T-cell (primary cell): ENCODE results near the gene ST7. TPM values are rescaled to one million over a fixed set of nuclear protein-coding genes. Genes with fewer than 3 reads are reported as not detected.

Experiments
- ATAC-seq, 4 experiments: fragments of 200-7000 bp in 3 of 4; fragments of 150-1000 bp in 1 of 4; cut with Tn5 transposase; replicated peaks in 1 of 4; 1 replicate in 3 of 4; 2 replicates in 1 of 4; pipeline ENCODE4 v1.10.0; 2021; ENCODE audit warnings: moderate library complexity in 3 of 4, mild to moderate bottlenecking in 2 of 4, moderate number of reproducible peaks in 1 of 4
- CTCF ChIA-PET, 2 donors: fragments of 300-600 bp; sonication (Branson Sonifier 250); formaldehyde crosslinking; loops; one replicate each; lab custom pipeline; 2022; ENCODE audit warnings: antibody characterized with exemption in 2 of 2; lab: Charles Lee
- POLR2A ChIA-PET, 2 donors: fragments of 300-600 bp; sonication (Branson Sonifier 250); formaldehyde crosslinking; loops; one replicate each; lab custom pipeline; 2022; ENCODE audit warnings: antibody characterized with exemption in 2 of 2; lab: Charles Lee
- DNase-seq, 35 experiments: peaks; one replicate each; pipeline versions ENCODE4 v3.0.0 to v3.0.0-alpha.2; 2013 to 2023
- H3K27ac ChIP-seq: one replicate; pipeline ENCODE4 v1.5.1; 2013; ENCODE audit warnings: low read length
- H3K27me3 ChIP-seq, 2 experiments: replicated peaks in 1 of 2; 1 replicate in 1 of 2; 2 replicates in 1 of 2; pipeline versions ENCODE4 v1.6.1 to v1.7.0; 2013; ENCODE audit warnings: low read length in 1 of 2, mixed read lengths in 1 of 2; ENCODE audit not compliant: control insufficient read depth in 2 of 2, insufficient read depth in 2 of 2; ENCODE audit errors: extremely low read depth in 1 of 2
- H3K36me3 ChIP-seq, 2 donors: 1 replicate in 1 of 2; 2 replicates in 1 of 2; pipeline versions ENCODE4 v1.6.1 to v1.7.0; 2013; ENCODE audit warnings: low read length in 1 of 2; ENCODE audit not compliant: control insufficient read depth in 2 of 2, insufficient read depth in 1 of 2; ENCODE audit errors: extremely low read depth in 1 of 2
- H3K4me1 ChIP-seq, 2 experiments: 1 replicate in 1 of 2; 2 replicates in 1 of 2; pipeline versions ENCODE4 v1.6.1 to v1.7.0; 2013; ENCODE audit warnings: low read length in 2 of 2, mixed read lengths in 1 of 2; ENCODE audit not compliant: insufficient read depth in 2 of 2, control insufficient read depth in 1 of 2; ENCODE audit errors: extremely low read depth in 1 of 2
- H3K4me3 ChIP-seq, 2 donors: 1 replicate in 1 of 2; 2 replicates in 1 of 2; pipeline versions ENCODE4 v1.5.1 to v1.7.0; 2013; ENCODE audit warnings: mild to moderate bottlenecking in 2 of 2, low read length in 1 of 2, moderate library complexity in 1 of 2; ENCODE audit not compliant: control insufficient read depth in 1 of 2; ENCODE audit errors: extremely low read depth in 1 of 2
- H3K9me3 ChIP-seq: 2 replicates; pipeline ENCODE4 v1.7.0; 2013
- H3K27ac Mint-ChIP-seq, 2 donors: one replicate each; pipeline ENCODE4 v1.8.0; 2020 to 2021; ENCODE audit warnings: mild to moderate bottlenecking in 2 of 2, mixed read lengths in 2 of 2
- H3K27me3 Mint-ChIP-seq, 2 donors: one replicate each; pipeline ENCODE4 v1.8.0; 2021 to 2022; ENCODE audit warnings: mixed read lengths in 2 of 2
- H3K36me3 Mint-ChIP-seq: one replicate; pipeline ENCODE4 v1.8.0; 2021; ENCODE audit warnings: mixed read lengths
- H3K4me1 Mint-ChIP-seq, 3 donors: one replicate each; pipeline ENCODE4 v1.8.0; 2020 to 2022; ENCODE audit warnings: mixed read lengths in 3 of 3, mild to moderate bottlenecking in 1 of 3
- H3K4me3 Mint-ChIP-seq, 3 donors: one replicate each; pipeline ENCODE4 v1.8.0; 2020 to 2022; ENCODE audit warnings: mild to moderate bottlenecking in 3 of 3, mixed read lengths in 3 of 3, moderate library complexity in 3 of 3
- H3K9me3 Mint-ChIP-seq, 3 donors: one replicate each; pipeline ENCODE4 v1.8.0; 2020 to 2022; ENCODE audit warnings: mixed read lengths in 3 of 3
- WGBS: methylation state at CpG from one replicate; pipeline ENCODE4 v1.1.5; 2013; ENCODE audit warnings: missing lambda C conversion rate; ENCODE audit not compliant: insufficient coverage; 5-methylcytosine and 5-hydroxymethylcytosine counted together
- total RNA-seq, 35 experiments: library from RNA in 6 of 35; stranded (reverse) in 6 of 35; fragments of 120-200 nt in 1 of 35; gene quantifications; one replicate each; pipeline versions ENCODE4 v1.2.1 to v1.2.4 and lab custom pipeline; 2013 to 2026

Gene ST7
- total RNA-seq, 5 donors from 2014 or later (not counting 1 experiment from before 2014, with no cell fraction given), result 3.3 to 6.1 (median 4.4) TPM

DNA sequence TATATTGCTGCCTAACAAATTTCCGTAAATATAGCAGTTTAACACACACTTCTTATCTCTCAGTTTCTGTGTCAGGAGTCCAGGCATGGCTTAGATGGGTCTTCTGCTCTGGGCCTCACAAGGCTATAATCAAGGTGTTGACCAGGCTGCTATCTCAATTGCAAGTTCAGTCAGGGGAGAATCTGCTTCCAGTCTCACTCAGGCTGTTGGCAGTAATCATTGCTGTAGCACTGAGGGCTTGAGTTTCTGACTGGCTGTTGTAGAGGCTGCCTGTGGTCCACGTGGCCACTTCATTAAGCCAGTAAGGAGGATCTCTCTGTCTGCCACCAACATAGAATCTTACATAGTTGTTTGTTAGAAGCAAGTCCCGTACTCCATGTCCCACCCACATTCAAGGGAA lies 138.4 kb downstream of the ST7 start:
- Mint-ChIP-seq H3K27ac (no peak overlapping the region), H3K4me3 (no peak overlapping the region), H3K27me3 (no peaks in the 10 kb centered on the region), H3K4me1 (peaks cover 16 to 17% (median 17%) of the 10 kb centered on the region in 3 donors), H3K9me3 (no peaks in the 10 kb centered on the region), H3K36me3 (no peaks in the 10 kb centered on the region)
- H3K36me3 ChIP-seq, result no peaks in the 10 kb centered on the region
- no peak overlapping the region for H3K4me3 ChIP-seq
- DNase-seq, result no peak
- 80% methylated on average over 1 of the region's 3 CpGs for WGBS
- ChIA-PET CTCF (interaction anchor here in 1 of 2 donors (0.5 to 1.5 kb wide), 2 partner anchors 103 to 162 kb away, joined by 3 read pairs; no protein-coding TSS in a partner anchor), POLR2A (no interaction called here)
- no peak for ATAC-seq
- H3K27ac ChIP-seq, result no peak overlapping the region
- H3K27me3 ChIP-seq, result no peaks in the 10 kb centered on the region
- H3K9me3 ChIP-seq, result no peaks in the 10 kb centered on the region
- H3K4me1 ChIP-seq, result peaks cover 7 to 14% of the 10 kb centered on the region in 2 experiments

DNA sequence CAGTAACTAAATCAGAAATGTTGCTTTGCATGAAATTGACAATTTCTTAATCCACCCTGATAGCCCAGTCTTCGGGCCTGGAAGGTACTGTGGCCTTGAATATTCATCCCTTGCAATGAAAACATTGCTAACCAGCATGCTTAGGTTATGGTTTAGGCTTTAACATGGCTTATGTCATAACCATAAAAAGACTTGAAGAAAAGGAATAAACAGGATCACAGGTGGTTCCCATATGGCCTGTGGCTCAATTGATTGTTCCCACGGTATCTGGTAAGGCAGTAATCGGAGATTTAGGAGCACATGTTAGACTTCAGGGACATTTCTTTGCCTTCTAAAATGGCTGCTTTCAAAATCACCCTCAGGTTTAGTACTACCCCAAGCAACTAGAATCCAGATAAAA lies 139.5 kb downstream of the ST7 start:
- POLR2A ChIA-PET, result no interaction called here
- H3K27me3 Mint-ChIP-seq, result no peaks in the 10 kb centered on the region

DNA sequence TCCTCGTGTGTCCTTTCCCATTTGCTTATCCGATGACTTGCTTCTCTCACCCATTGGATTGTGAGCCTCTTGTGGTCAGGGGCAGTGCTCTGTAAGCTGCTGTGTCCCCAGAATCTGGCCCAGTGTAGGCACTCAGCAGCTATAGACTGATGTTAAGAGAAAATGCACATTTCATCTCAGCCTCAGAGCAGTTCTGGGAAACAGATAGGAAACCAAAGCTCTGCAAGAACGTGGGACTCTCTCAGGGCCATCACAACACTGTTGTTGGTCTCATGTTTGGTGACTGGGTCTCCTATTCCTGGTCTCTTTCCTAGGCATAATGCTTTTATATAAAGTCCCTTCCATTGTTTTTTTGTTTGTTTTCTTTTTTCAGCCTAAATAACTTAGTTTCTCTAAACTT lies 141.2 kb downstream of the ST7 start:
- no peak for DNase-seq
- H3K4me1 Mint-ChIP-seq, result peaks cover 0 to 3% (median 0%) of the 10 kb centered on the region in 3 donors
- WGBS, result 55% methylated on average over 3 of the region's 3 CpGs
- H3K27me3 Mint-ChIP-seq, result peaks cover 0 to 2% of the 10 kb centered on the region in 2 donors
- H3K27me3 ChIP-seq, result no peaks in the 10 kb centered on the region
- CTCF ChIA-PET, result no interaction called here
- no peaks in the 10 kb centered on the region for H3K36me3 Mint-ChIP-seq
- no peak overlapping the region for H3K27ac ChIP-seq
- POLR2A ChIA-PET, result no interaction called here
- H3K36me3 ChIP-seq, result no peaks in the 10 kb centered on the region
- H3K4me3 ChIP-seq, result no peak overlapping the region
- H3K9me3 ChIP-seq, result no peaks in the 10 kb centered on the region
- no peak for ATAC-seq
- H3K4me3 Mint-ChIP-seq, result no peak overlapping the region
- no peaks in the 10 kb centered on the region for H3K4me1 ChIP-seq
- no peaks in the 10 kb centered on the region for H3K9me3 Mint-ChIP-seq
- no peak overlapping the region for H3K27ac Mint-ChIP-seq

More for the DNA sequence above, 139.5 kb downstream of the ST7 start:
- H3K9me3 ChIP-seq, result no peaks in the 10 kb centered on the region
- Mint-ChIP-seq H3K4me3 (no peak overlapping the region), H3K4me1 (peaks cover 5 to 7% (median 7%) of the 10 kb centered on the region in 3 donors), H3K36me3 (no peaks in the 10 kb centered on the region), H3K27ac (no peak overlapping the region), H3K9me3 (no peaks in the 10 kb centered on the region)
- H3K4me1 ChIP-seq, result peaks cover 2 to 6% of the 10 kb centered on the region in 2 experiments
- H3K4me3 ChIP-seq, result no peak overlapping the region
- DNase-seq (no peak), ATAC-seq (no peak)
- WGBS, result 100% methylated on average over 2 of the region's 3 CpGs
- no peaks in the 10 kb centered on the region for H3K36me3 ChIP-seq
- CTCF ChIA-PET, result interaction anchor here in 1 of 2 donors (0.7 to 1.5 kb wide), 2 partner anchors 50 to 104 kb away, joined by 3 to 6 read pairs; no protein-coding TSS in a partner anchor
- no peaks in the 10 kb centered on the region for H3K27me3 ChIP-seq
- no peak overlapping the region for H3K27ac ChIP-seq

DNA sequence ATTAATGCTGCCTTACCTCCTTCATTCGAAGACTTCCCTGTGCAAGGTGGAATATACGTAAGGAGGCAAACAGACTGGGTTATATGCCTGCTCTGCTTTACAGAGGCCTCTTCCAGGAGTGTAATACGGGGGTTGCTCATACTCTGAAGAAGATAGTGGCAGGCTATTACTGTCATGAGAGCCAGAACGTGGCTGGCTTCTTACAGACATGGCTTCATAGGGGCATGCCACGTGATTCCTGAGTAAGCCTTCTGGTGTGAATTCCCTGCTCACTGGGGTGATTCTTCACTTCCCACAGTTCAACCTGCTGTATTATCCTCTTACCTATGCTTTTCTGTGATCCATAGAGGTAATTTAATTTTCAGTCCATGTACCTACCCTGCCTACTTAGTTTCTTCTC lies 141.8 kb downstream of the ST7 start:
- 83% methylated on average over 2 of the region's 5 CpGs for WGBS
- ATAC-seq (no peak), DNase-seq (no peak)
- Mint-ChIP-seq H3K36me3 (no peaks in the 10 kb centered on the region), H3K4me1 (peaks cover 0 to 3% (median 0%) of the 10 kb centered on the region in 3 donors), H3K9me3 (no peaks in the 10 kb centered on the region), H3K27ac (no peak overlapping the region), H3K4me3 (no peak overlapping the region), H3K27me3 (peaks cover 0 to 2% of the 10 kb centered on the region in 2 donors)
- Histone ChIP-seq H3K9me3 (no peaks in the 10 kb centered on the region), H3K27me3 (no peaks in the 10 kb centered on the region), H3K4me3 (no peak overlapping the region), H3K27ac (no peak overlapping the region), H3K4me1 (no peaks in the 10 kb centered on the region), H3K36me3 (no peaks in the 10 kb centered on the region)
- ChIA-PET POLR2A (no interaction called here), CTCF (no interaction called here)

DNA sequence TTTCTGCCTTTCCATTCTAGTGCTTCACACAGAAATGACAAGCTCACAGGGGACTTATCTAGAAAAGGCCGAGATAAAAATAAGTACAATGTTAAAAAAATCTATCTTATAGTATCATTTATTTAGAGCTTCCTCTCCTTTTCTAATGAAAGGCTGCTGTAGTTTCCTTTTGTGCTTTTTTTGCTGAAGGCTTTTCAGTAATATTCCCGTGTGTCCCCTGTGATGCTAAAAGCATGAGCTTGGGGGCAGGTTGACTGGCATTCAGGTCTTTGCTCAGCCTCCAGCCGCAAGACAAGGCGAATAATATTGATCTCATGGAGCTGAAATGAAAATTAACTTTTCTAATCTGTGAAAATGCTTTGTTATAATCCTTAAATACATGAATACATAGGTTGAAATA lies 143.0 kb downstream of the ST7 start:
- H3K4me1 ChIP-seq, result no peaks in the 10 kb centered on the region
- Mint-ChIP-seq H3K27me3 (peaks cover 0 to 2% of the 10 kb centered on the region in 2 donors), H3K27ac (no peak overlapping the region), H3K9me3 (no peaks in the 10 kb centered on the region), H3K36me3 (no peaks in the 10 kb centered on the region), H3K4me1 (peaks cover 0 to 3% (median 0%) of the 10 kb centered on the region in 3 donors), H3K4me3 (no peak overlapping the region)
- 100% methylated on average over 1 of the region's 4 CpGs for WGBS
- H3K9me3 ChIP-seq, result no peaks in the 10 kb centered on the region
- no peak for DNase-seq
- H3K27me3 ChIP-seq, result no peaks in the 10 kb centered on the region
- H3K27ac ChIP-seq, result no peak overlapping the region
- CTCF ChIA-PET, result no interaction called here
- no peak overlapping the region for H3K4me3 ChIP-seq
- no peaks in the 10 kb centered on the region for H3K36me3 ChIP-seq
- ATAC-seq, result no peak
- POLR2A ChIA-PET, result interaction anchor here in 1 of 2 donors (0.6 kb wide), 1 partner anchor 25 kb away, joined by 3 read pairs; no protein-coding TSS in a partner anchor

DNA sequence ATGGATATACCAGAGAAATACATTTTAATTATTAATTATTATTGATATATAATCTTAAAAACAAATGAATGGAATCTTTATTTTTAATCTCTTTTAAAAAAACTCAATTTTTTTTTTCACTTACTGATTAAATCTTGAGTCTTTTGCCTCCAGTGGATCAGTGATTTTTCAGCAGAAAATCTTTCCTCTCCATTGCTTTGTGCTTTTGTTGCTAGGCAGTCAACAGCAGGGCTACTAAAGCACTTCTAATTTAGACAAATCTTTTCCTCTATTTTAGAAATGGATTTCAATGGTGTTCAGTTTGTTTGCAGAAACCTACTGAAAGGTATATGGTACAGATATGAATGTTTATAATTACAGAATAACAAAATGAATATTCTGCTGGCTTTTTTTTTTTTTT lies 143.6 kb downstream of the ST7 start:
- CTCF ChIA-PET, result no interaction called here
- ATAC-seq, result no peak

More for the DNA sequence above, 143.6 kb downstream of the ST7 start:
- Histone ChIP-seq H3K4me1 (no peaks in the 10 kb centered on the region), H3K36me3 (no peaks in the 10 kb centered on the region), H3K9me3 (no peaks in the 10 kb centered on the region), H3K4me3 (no peak overlapping the region), H3K27ac (no peak overlapping the region), H3K27me3 (no peaks in the 10 kb centered on the region)
- H3K4me3 Mint-ChIP-seq, result no peak overlapping the region
- no peak for DNase-seq
- no peak overlapping the region for H3K27ac Mint-ChIP-seq
- peaks cover 0 to 3% (median 0%) of the 10 kb centered on the region in 3 donors for H3K4me1 Mint-ChIP-seq
- POLR2A ChIA-PET, result no interaction called here
- H3K27me3 Mint-ChIP-seq, result peaks cover 0 to 2% of the 10 kb centered on the region in 2 donors
- no peaks in the 10 kb centered on the region for H3K9me3 Mint-ChIP-seq
- H3K36me3 Mint-ChIP-seq, result no peaks in the 10 kb centered on the region
